CD4-positive, CD25-positive, alpha-beta regulatory T cell (primary cell): ENCODE data around the gene ZNF483. TPM values are rescaled to one million over a fixed set of nuclear protein-coding genes. Genes with fewer than 3 reads are reported as not detected.
A peak's percentile ranks its signal among the peaks of the same experiment; 100 is the strongest.
"Not testable (repeated sequence)": the region's sequence is repeated elsewhere in the genome, so short reads cannot be mapped to it uniquely, and the experiment has no call there.

Experiments used
- ATAC-seq, 2 donors: fragments of 150-1000 bp; cut with Tn5 transposase; one replicate each; pipeline ENCODE4 v1.10.0; 2021; ENCODE audit warnings: low read depth in 2 of 2, moderate number of reproducible peaks in 2 of 2, moderate library complexity in 1 of 2
- DNase-seq, 3 donors: peaks; one replicate each; pipeline versions ENCODE4 v3.0.0 to v3.0.0-alpha.2; 2012 to 2022; ENCODE audit warnings: mixed read lengths in 1 of 3
- H3K27ac ChIP-seq: one replicate; pipeline ENCODE4 v1.7.0; 2013; ENCODE audit warnings: mild to moderate bottlenecking, low read length; ENCODE audit not compliant: insufficient read depth, poor library complexity, severe bottlenecking
- H3K27me3 ChIP-seq: one replicate; pipeline ENCODE4 v1.7.0; 2013; ENCODE audit warnings: low read length; ENCODE audit not compliant: control insufficient read depth, insufficient read depth
- H3K36me3 ChIP-seq: one replicate; pipeline ENCODE4 v1.7.0; 2013; ENCODE audit warnings: mild to moderate bottlenecking, low read length, moderate library complexity; ENCODE audit not compliant: control insufficient read depth, insufficient read depth
- H3K4me1 ChIP-seq: 2 replicates; pipeline ENCODE4 v1.7.0; 2013; ENCODE audit warnings: mild to moderate bottlenecking, low read length; ENCODE audit not compliant: insufficient read depth, control insufficient read depth, poor library complexity, severe bottlenecking
- H3K4me3 ChIP-seq: one replicate; pipeline ENCODE4 v1.7.0; 2013; ENCODE audit warnings: low read depth, mild to moderate bottlenecking, low read length, moderate library complexity
- H3K9me3 ChIP-seq, 2 experiments: 1 replicate in 1 of 2; 2 replicates in 1 of 2; pipeline ENCODE4 v1.7.0; 2013; ENCODE audit warnings: low read length in 2 of 2, mild to moderate bottlenecking in 1 of 2, moderate library complexity in 1 of 2; ENCODE audit not compliant: control insufficient read depth in 2 of 2
- H3K27ac Mint-ChIP-seq, 3 donors: one replicate each; pipeline ENCODE4 v1.8.0; 2020 to 2022; ENCODE audit warnings: mild to moderate bottlenecking in 3 of 3, mixed read lengths in 3 of 3, moderate library complexity in 2 of 3
- H3K27me3 Mint-ChIP-seq: one replicate; pipeline ENCODE4 v1.8.0; 2022; ENCODE audit warnings: mild to moderate bottlenecking, mixed read lengths
- H3K36me3 Mint-ChIP-seq: one replicate; pipeline ENCODE4 v1.8.0; 2020; ENCODE audit warnings: mixed read lengths
- H3K4me1 Mint-ChIP-seq, 4 donors: one replicate each; pipeline ENCODE4 v1.8.0; 2020 to 2022; ENCODE audit warnings: mixed read lengths in 4 of 4, mild to moderate bottlenecking in 1 of 4
- H3K4me3 Mint-ChIP-seq, 4 donors: one replicate each; pipeline ENCODE4 v1.8.0; 2020 to 2022; ENCODE audit warnings: mild to moderate bottlenecking in 4 of 4, mixed read lengths in 4 of 4, moderate library complexity in 3 of 4
- H3K9me3 Mint-ChIP-seq, 7 donors: one replicate each; pipeline ENCODE4 v1.8.0; 2020 to 2022; ENCODE audit warnings: mixed read lengths in 7 of 7, mild to moderate bottlenecking in 3 of 7, moderate library complexity in 2 of 7
- polyA plus RNA-seq, 4 donors: library from polyadenylated mRNA; unstranded; fragments of 300-500 nt; fragmentation: Illumina TruSeq; gene quantifications; one replicate each; pipeline ENCODE4 v1.2.3, GENCODE V29; 2021
- total RNA-seq: library from RNA; stranded (reverse); gene quantifications from one replicate; pipeline ENCODE4 v1.2.3, GENCODE V29; 2022

The ZNF483 gene
- total and polyA plus RNA-seq, 5 donors from 2014 or later, result 5.5 to 22.1 (median 9.8) TPM

GRCh38 chr9:111615928-111616327 is 90.9 kb downstream of the ZNF483 start:
- H3K36me3 Mint-ChIP-seq, result no peaks in the 10 kb centered on the region
- no peak for DNase-seq
- no peak overlapping the region for H3K27ac ChIP-seq
- peaks cover 0 to 2% (median 0%) of the 10 kb centered on the region in 7 donors for H3K9me3 Mint-ChIP-seq
- no peaks in the 10 kb centered on the region for H3K36me3 ChIP-seq
- H3K4me3 Mint-ChIP-seq, result no peak overlapping the region
- no peaks in the 10 kb centered on the region for H3K4me1 ChIP-seq
- H3K9me3 ChIP-seq, result no peaks in the 10 kb centered on the region
- H3K27ac Mint-ChIP-seq, result no peak overlapping the region
- no peaks in the 10 kb centered on the region for H3K27me3 ChIP-seq
- no peaks in the 10 kb centered on the region for H3K4me1 Mint-ChIP-seq
- no peak for ATAC-seq
- no peak overlapping the region for H3K4me3 ChIP-seq
- peaks cover 26% of the 10 kb centered on the region for H3K27me3 Mint-ChIP-seq

- peaks cover 23% of the 10 kb centered on the region for H3K27me3 Mint-ChIP-seq
- H3K4me1 ChIP-seq, H3K27ac ChIP-seq, H3K36me3 ChIP-seq, H3K27me3 ChIP-seq, H3K4me3 Mint-ChIP-seq, H3K27ac Mint-ChIP-seq, ATAC-seq, H3K9me3 ChIP-seq, DNase-seq, H3K4me1 Mint-ChIP-seq, H3K36me3 Mint-ChIP-seq, H3K9me3 Mint-ChIP-seq, H3K4me3 ChIP-seq: not testable (repeated sequence)
These were observed 92.4 kb downstream of the ZNF483 start for GRCh38 chr9:111617349-111617748.

GRCh38 chr9:111621895-111622480 is 97.0 kb downstream of the ZNF483 start:
- Histone ChIP-seq H3K9me3 (no peaks in the 10 kb centered on the region), H3K27me3 (peaks cover 11% of the 10 kb centered on the region), H3K4me3 (no peak overlapping the region), H3K27ac (no peak overlapping the region), H3K36me3 (no peaks in the 10 kb centered on the region), H3K4me1 (no peaks in the 10 kb centered on the region)
- Mint-ChIP-seq H3K27ac (no peak overlapping the region), H3K4me1 (no peaks in the 10 kb centered on the region), H3K36me3 (no peaks in the 10 kb centered on the region), H3K27me3 (peaks cover 19% of the 10 kb centered on the region), H3K4me3 (no peak overlapping the region), H3K9me3 (no peaks in the 10 kb centered on the region)
- ATAC-seq, result peak; percentile 55 to 75
- peak in 2 of 3 donors; percentile 18 to 26 for DNase-seq

- Mint-ChIP-seq H3K27ac (no peak overlapping the region), H3K4me1 (no peaks in the 10 kb centered on the region), H3K9me3 (no peaks in the 10 kb centered on the region), H3K27me3 (peaks cover 19% of the 10 kb centered on the region), H3K36me3 (no peaks in the 10 kb centered on the region), H3K4me3 (no peak overlapping the region)
- no peak for ATAC-seq
- Histone ChIP-seq H3K27me3 (peaks cover 11% of the 10 kb centered on the region), H3K4me1 (no peaks in the 10 kb centered on the region), H3K27ac (no peak overlapping the region), H3K4me3 (no peak overlapping the region), H3K9me3 (no peaks in the 10 kb centered on the region), H3K36me3 (no peaks in the 10 kb centered on the region)
- DNase-seq, result no peak
These were observed 97.6 kb downstream of the ZNF483 start for GRCh38 chr9:111622626-111623025.

Other genes starting within 250 kb of the ZNF483 start
- gene OR2K2, start 195.0 kb upstream of the ZNF483 start, total RNA-seq, result not detected
- gene OR2K2, start 195.0 kb upstream of the ZNF483 start, polyA plus RNA-seq, result not detected
- 59.1 TPM for gene ECPAS, start 40.8 kb upstream of the ZNF483 start, total RNA-seq
- 10 to 100 TPM in 3 of 4 donors, 1 to 10 TPM in 1; 9.5 to 12.4 (median 10.7) TPM for gene ECPAS, start 40.8 kb upstream of the ZNF483 start, polyA plus RNA-seq
- gene PTGR1, start 74.5 kb downstream of the ZNF483 start, total RNA-seq, result not detected
- under 1 TPM in 1 of 4 donors, not detected in 3; 0.32 TPM for gene PTGR1, start 74.5 kb downstream of the ZNF483 start, polyA plus RNA-seq
- gene DNAJC25, start 106.2 kb downstream of the ZNF483 start, total RNA-seq, result 2.9 TPM
- 1 to 10 TPM; 1.3 to 3.0 (median 2.3) TPM for gene DNAJC25, start 106.2 kb downstream of the ZNF483 start, polyA plus RNA-seq
- 11.1 TPM for gene GNG10, start 136.4 kb downstream of the ZNF483 start, total RNA-seq
- gene GNG10, start 136.4 kb downstream of the ZNF483 start, polyA plus RNA-seq, result 10 to 100 TPM; 29.2 to 50.6 (median 35.1) TPM